Right lobe of liver (tissue), 6 donors: ENCODE results near the gene TH. TPM values are rescaled to one million over a fixed set of nuclear protein-coding genes. Genes with fewer than 3 reads are reported as not detected.
"Not testable (repeated sequence)": the region's sequence is repeated elsewhere in the genome, so short reads cannot be mapped to it uniquely, and the experiment has no call there.

Experiments used
- ATAC-seq, 4 donors: fragments of 200-7000 bp; cut with Tn5 transposase; one replicate each; pipeline ENCODE4 v1.9.1; 2020; ENCODE audit warnings: mild to moderate bottlenecking in 4 of 4, moderate library complexity in 4 of 4
- DNase-seq, 3 donors: peaks; one replicate each; pipeline ENCODE4 v3.0.0-alpha.2; 2020
- H3K27ac ChIP-seq, 3 donors: fragments of 200-600 bp; one replicate each; pipeline ENCODE4 v1.8.0; 2022
- H3K27me3 ChIP-seq, 2 donors: fragments of 200-600 bp; one replicate each; pipeline ENCODE4 v1.8.0; 2022
- H3K36me3 ChIP-seq, 4 donors: fragments of 200-600 bp; sonication (generic) in 1 of 4; one replicate each; pipeline versions ENCODE4 v1.5.1 to v1.8.0; 2017 to 2022; ENCODE audit warnings: control low read depth in 1 of 4
- H3K4me1 ChIP-seq, 4 donors: fragments of 200-600 bp; sonication (generic) in 1 of 4; one replicate each; pipeline versions ENCODE4 v1.5.1 to v1.8.0; 2017 to 2022; ENCODE audit warnings: control low read depth in 1 of 4
- H3K4me3 ChIP-seq, 3 donors: fragments of 200-600 bp; one replicate each; pipeline ENCODE4 v1.8.0; 2022
- H3K9me3 ChIP-seq, 4 donors: fragments of 200-600 bp; sonication (generic) in 1 of 4; one replicate each; pipeline versions ENCODE4 v1.5.1 to v1.8.0; 2017 to 2022; ENCODE audit warnings: control low read depth in 1 of 4
- POLR2A ChIP-seq: fragments of 450-650 bp; IDR thresholded peaks from one replicate; pipeline ENCODE4 v1.6.1; 2017; ENCODE audit warnings: antibody characterized with exemption, mild to moderate bottlenecking
- WGBS: methylation state at CpG from one replicate; pipeline ENCODE4 v1.1.6; 2018; ENCODE audit warnings: low coverage, low lambda C conversion rate; ENCODE audit not compliant: insufficient coverage; ENCODE audit errors: missing lambda C conversion rate; 5-methylcytosine and 5-hydroxymethylcytosine counted together
- intact Hi-C, 2 donors: fragments of 100-400 bp; cut with DNase I; formaldehyde crosslinking; loops; one replicate each; pipeline versions ENCODE4 v1.11.2 to v1.14.1; 2022
- total RNA-seq, 6 experiments: library from RNA; depleted of rRNA in 2 of 6; stranded (reverse); fragments of >200 nt in 2 of 6; fragmentation: NEBNext Ultra II Directional in 3 of 6; extraction: Animal tissue kit (Norgen Biotek cat#: 25700) in 3 of 6; gene quantifications; one replicate each; pipeline versions ENCODE4 v1.1.0 to v1.2.4, GENCODE V29; 2016 to 2023
- TF ChIP-seq, protein P1 (sequence below), 4 donors: fragments of 200-600 bp in 3 of 4; fragments of 450-650 bp in 1 of 4; IDR thresholded peaks; one replicate each; pipeline versions ENCODE4 v1.5.1 to v1.8.0; 2016 to 2022; ENCODE audit warnings: antibody characterized with exemption in 4 of 4, mild to moderate bottlenecking in 2 of 4
- donor health status: DM: no; HTN: yes; CAD: no.
- donor health status: DM: no; HTN: no; CAD: no.
- donor health status: DM: no; HTN: no; CAD: no.
- donor health status: DM: no; HTN: yes; CAD: no.
- donor health status: DM: no; HTN: yes; CAD: no.

The TH gene
- total RNA-seq, 6 experiments from 2014 or later: 0.51 to 0.64 TPM; not detected in 4

DNA sequence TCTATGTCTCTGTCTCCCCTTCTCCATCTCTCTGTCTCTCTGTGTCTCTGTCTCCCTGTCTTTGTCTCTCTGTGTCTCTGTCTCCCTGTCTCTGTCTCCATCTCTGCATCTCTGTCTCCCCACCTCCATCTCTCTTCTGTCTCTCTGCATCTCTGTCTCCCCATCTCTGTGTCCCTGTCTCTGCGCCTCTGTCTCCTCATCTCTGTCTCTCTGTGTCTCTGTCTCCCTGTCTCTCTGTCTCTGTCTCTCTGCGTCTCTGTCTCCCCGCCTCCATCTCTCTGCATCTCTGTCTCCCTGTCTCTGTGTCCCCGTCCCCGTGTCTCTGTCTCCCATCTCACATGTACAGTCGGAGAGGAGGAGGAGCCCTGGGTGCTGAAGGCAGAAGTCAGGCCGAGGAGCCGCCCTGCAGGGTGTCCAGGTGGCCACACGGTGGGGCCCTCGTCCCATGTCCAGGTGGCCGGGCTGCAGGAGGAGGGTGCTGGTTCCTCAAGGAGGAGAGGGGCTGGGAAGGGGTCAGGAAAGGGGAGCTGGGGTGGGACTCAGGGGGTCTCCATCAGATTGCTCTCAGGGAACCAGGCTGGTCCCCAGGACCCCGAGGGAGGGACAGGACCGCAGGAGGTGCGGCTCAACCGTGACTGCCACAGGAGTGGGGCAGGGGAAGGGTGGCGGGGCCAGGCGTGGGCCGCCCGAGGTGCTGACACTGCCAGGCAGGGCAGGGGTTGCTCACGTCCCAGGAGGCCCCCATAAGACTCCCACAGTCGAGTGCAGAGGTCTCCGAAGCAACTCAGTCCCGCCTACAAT, 25.6 kb upstream of the TH start:
- Histone ChIP-seq H3K9me3 (no peaks in the 10 kb centered on the region), H3K27me3 (no peaks in the 10 kb centered on the region), H3K36me3 (no peaks in the 10 kb centered on the region), H3K27ac (no peak overlapping the region), H3K4me1 (no peaks in the 10 kb centered on the region), H3K4me3 (no peak overlapping the region)
- TF ChIP-seq POLR2A: no peak
- TF ChIP-seq, protein P1, sequence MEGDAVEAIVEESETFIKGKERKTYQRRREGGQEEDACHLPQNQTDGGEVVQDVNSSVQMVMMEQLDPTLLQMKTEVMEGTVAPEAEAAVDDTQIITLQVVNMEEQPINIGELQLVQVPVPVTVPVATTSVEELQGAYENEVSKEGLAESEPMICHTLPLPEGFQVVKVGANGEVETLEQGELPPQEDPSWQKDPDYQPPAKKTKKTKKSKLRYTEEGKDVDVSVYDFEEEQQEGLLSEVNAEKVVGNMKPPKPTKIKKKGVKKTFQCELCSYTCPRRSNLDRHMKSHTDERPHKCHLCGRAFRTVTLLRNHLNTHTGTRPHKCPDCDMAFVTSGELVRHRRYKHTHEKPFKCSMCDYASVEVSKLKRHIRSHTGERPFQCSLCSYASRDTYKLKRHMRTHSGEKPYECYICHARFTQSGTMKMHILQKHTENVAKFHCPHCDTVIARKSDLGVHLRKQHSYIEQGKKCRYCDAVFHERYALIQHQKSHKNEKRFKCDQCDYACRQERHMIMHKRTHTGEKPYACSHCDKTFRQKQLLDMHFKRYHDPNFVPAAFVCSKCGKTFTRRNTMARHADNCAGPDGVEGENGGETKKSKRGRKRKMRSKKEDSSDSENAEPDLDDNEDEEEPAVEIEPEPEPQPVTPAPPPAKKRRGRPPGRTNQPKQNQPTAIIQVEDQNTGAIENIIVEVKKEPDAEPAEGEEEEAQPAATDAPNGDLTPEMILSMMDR (IDR thresholded peaks at IDR 0.05): peak; percentile 77 to 97 (median 80)
- 8% methylated on average over 11 of the region's 23 CpGs for WGBS
- peak; percentile 82 to 86 (median 82) for DNase-seq
- intact Hi-C loops: loop anchor here (2.0 to 5.0 kb wide), 4 partner anchors 100 to 225 kb away; partner anchors contain the start of genes C11orf21 (in 1 of the 2) and TSPAN32 (in 1 of the 2)
- peak; percentile 88 to 96 (median 92) for ATAC-seq

DNA sequence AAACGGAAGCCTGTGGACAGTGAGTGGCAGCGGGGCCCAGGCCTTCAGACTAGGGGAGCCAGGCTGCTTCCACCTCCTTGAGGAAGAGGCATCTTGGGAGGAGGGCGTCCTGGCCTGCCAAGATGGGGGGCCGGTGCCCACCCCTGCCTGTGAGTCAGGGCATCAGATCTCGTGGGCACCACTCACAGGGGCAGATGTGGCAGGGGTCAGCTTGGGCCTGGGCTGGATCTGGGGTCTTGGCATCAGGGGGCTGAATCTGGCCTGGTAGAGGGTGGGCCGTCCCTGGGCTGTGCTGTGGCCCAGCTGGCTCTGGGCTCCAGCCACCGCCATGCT, 24.1 kb upstream of the TH start:
- Histone ChIP-seq H3K9me3 (no peaks in the 10 kb centered on the region), H3K27ac (no peak overlapping the region), H3K4me1 (no peaks in the 10 kb centered on the region), H3K36me3 (no peaks in the 10 kb centered on the region), H3K27me3 (no peaks in the 10 kb centered on the region), H3K4me3 (no peak overlapping the region)
- no peak for ATAC-seq
- intact Hi-C loops: loop anchor here (2.0 to 5.0 kb wide), 4 partner anchors 102 to 227 kb away; partner anchors contain the start of genes C11orf21 (in 1 of the 2) and TSPAN32 (in 1 of the 2)
- WGBS: 41% methylated on average over 4 of the region's 7 CpGs
- no peak for DNase-seq
- TF ChIP-seq, protein P1 (IDR thresholded peaks at IDR 0.05): no peak
- TF ChIP-seq POLR2A: no peak

DNA sequence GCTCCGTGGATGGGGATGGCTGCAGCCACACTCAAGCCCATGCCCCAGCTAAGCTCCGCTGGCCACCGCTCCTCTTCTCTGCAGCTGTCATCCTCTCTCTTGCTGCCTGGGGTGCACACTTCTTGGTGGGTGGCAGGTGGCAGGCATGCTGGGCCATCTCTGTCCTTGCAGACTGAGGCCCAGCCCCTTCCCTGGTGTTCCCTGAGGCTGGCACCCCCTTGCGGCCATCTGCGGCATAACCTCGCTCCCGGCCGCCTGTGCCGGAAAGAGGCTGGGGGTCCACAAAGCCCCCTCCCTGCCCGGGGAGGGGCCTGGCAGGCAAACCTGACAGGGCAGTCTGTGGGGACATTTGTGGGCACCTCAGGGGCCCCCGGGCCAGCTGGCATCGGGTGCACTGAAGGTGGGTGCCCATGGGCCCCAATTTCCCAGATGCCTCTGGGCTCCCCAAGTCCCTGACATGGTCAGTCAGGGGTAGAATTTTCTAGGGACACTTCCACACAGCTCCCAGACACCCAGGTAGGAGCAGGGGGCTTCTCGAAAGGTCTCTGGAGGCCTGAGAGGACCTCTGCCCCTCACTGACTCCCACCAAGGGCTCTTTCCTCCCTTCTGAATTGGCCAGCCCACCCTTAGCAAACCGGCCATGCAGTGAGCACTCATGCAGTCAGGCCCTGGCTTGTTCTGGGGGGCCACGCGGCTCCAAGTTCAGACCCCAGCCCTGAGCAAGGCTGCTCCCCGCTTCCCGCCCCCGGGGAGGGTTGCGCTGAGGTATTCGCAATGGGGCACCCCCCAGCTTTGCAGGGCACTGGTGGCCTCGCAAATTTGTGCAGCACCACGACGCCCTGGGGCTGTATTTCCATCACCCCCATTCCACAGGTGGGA, 23.5 kb upstream of the TH start:
- Histone ChIP-seq H3K27ac (no peak overlapping the region), H3K4me3 (no peak overlapping the region), H3K27me3 (no peaks in the 10 kb centered on the region), H3K9me3 (no peaks in the 10 kb centered on the region), H3K36me3 (no peaks in the 10 kb centered on the region), H3K4me1 (no peaks in the 10 kb centered on the region)
- DNase-seq (peak in 1 of 3 donors; percentile 60), ATAC-seq (peak; percentile 24 to 57 (median 48))
- WGBS: 43% methylated on average over 4 of the region's 24 CpGs
- intact Hi-C loops: loop anchor here (5.0 kb wide), 3 partner anchors 102 to 227 kb away; partner anchors contain the start of genes C11orf21 (in 1 of the 2) and TSPAN32 (in 1 of the 2)
- no peak for TF ChIP-seq POLR2A
- TF ChIP-seq, protein P1 (IDR thresholded peaks at IDR 0.05): peak; percentile 77 to 93 (median 90)

DNA sequence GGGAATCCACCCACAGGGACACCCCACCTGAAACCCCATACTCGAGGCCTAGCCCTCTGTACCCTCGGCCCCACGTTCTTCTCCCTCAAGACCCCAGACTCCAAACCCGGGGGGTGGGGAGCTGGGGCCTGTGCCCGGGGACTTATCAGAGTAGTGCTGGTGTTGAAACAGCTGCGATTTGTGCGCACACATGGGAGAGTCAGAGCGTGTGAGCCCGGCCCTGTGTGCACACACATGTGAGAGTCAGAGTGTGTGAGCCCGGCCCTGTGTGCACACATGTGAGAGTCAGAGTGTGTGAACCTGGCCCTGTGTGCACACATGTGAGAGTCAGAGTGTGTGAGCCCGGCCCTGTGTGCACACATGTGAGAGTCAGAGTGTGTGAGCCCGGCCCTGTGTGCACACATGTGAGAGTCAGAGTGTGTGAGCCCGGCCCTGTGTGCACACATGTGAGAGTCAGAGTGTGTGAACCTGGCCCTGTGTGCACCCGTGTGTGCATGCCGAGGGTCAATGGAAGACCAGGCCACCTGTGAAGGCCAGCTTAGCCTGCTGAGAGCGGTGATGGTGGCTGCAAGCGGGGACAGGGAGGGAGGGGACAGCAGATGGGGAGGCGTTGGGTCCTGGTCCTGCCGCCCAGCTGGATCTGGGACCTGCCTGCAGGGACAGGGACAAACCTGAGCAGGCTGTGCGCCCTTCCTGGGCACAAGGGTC, 22.4 kb upstream of the TH start:
- H3K4me1 ChIP-seq, H3K36me3 ChIP-seq, H3K27ac ChIP-seq, H3K27me3 ChIP-seq, H3K9me3 ChIP-seq, intact Hi-C loops, ATAC-seq, DNase-seq, H3K4me3 ChIP-seq: not testable (repeated sequence)
- no CpG with 5 or more reads among the region's 20 CpGs for WGBS
